ENCODE measurements around the gene BLOC1S5.

Gene BLOC1S5

GRCh38 chr6:8090650-8091049, 26.5 kb upstream of the BLOC1S5 start:
- Histone ChIP-seq H3K36me3 (ENCODE audit: insufficient read depth, low read length) (peaks cover 27% of the 10 kb centered on the region), H3K4me1 (ENCODE audit: insufficient read depth, low read length) (no peaks in the 10 kb centered on the region), H3K27ac (ENCODE audit: low read depth, low read length) (no peak overlapping the region), H3K27me3 (ENCODE audit: control insufficient read depth in 1 of 2, insufficient read depth in 2 of 2, low read length in 2 of 2) (no peaks in the 10 kb centered on the region), H3K4me3 (ENCODE audit: low read depth in 1 of 2, low read length in 2 of 2) (no peak overlapping the region), H3K9ac (ENCODE audit: low read length) (no peak overlapping the region), H3K9me3 (ENCODE audit: low read length) (no peaks in the 10 kb centered on the region)

DNA sequence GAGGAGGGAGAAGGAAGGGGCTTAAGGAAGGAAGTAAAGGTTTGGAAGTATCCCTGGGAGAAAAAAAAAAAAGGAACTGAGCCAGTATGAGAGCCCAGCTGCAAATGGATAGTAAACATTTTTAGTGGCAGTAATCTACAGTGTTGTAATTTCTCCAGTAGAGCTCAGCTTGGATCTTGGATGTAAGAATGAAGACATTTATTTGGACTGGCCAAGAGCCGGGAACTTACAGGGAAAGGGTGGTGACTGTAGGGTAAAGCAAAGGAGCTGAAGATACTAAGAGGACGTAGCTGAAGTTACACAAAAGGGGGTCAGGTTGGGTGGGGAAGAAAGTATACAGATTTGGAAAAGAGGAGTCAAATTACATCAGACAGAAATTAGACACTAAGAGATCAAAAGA, 24.7 kb upstream of the BLOC1S5 start:
- Histone ChIP-seq H3K27ac (ENCODE audit: low read depth, low read length) (no peak overlapping the region), H3K9ac (ENCODE audit: low read length) (no peak overlapping the region), H3K27me3 (ENCODE audit: control insufficient read depth in 1 of 2, insufficient read depth in 2 of 2, low read length in 2 of 2) (no peaks in the 10 kb centered on the region), H3K4me1 (ENCODE audit: insufficient read depth, low read length) (no peaks in the 10 kb centered on the region), H3K4me3 (ENCODE audit: low read depth in 1 of 2, low read length in 2 of 2) (no peak overlapping the region), H3K9me3 (ENCODE audit: low read length) (no peaks in the 10 kb centered on the region), H3K36me3 (ENCODE audit: insufficient read depth, low read length) (peaks cover 27% of the 10 kb centered on the region)

- H3K4me1 ChIP-seq (ENCODE audit: insufficient read depth, low read length) = no peaks in the 10 kb centered on the region
- H3K27ac ChIP-seq (ENCODE audit: low read depth, low read length) = no peak overlapping the region
- no peaks in the 10 kb centered on the region for H3K9me3 ChIP-seq (ENCODE audit: low read length)
- H3K27me3 ChIP-seq (ENCODE audit: control insufficient read depth in 1 of 2, insufficient read depth in 2 of 2, low read length in 2 of 2) = no peaks in the 10 kb centered on the region
- no peak overlapping the region for H3K9ac ChIP-seq (ENCODE audit: low read length)
- no peak overlapping the region for H3K4me3 ChIP-seq (ENCODE audit: low read depth in 1 of 2, low read length in 2 of 2)
- H3K36me3 ChIP-seq (ENCODE audit: insufficient read depth, low read length) = peaks cover 27% of the 10 kb centered on the region
Observed at GRCh38 chr6:8087870-8088754, 23.9 kb upstream of the BLOC1S5 start.

- Histone ChIP-seq H3K4me1 (ENCODE audit: insufficient read depth, low read length) (no peaks in the 10 kb centered on the region), H3K9me3 (ENCODE audit: low read length) (no peaks in the 10 kb centered on the region), H3K4me3 (ENCODE audit: low read depth in 1 of 2, low read length in 2 of 2) (no peak overlapping the region), H3K27me3 (ENCODE audit: control insufficient read depth in 1 of 2, insufficient read depth in 2 of 2, low read length in 2 of 2) (no peaks in the 10 kb centered on the region), H3K36me3 (ENCODE audit: insufficient read depth, low read length) (peaks cover 24% of the 10 kb centered on the region), H3K27ac (ENCODE audit: low read depth, low read length) (no peak overlapping the region), H3K9ac (ENCODE audit: low read length) (no peak overlapping the region)
Observed at GRCh38 chr6:8086755-8087306, 22.6 kb upstream of the BLOC1S5 start.

- Histone ChIP-seq H3K27ac (ENCODE audit: low read depth, low read length) (no peak overlapping the region), H3K4me1 (ENCODE audit: insufficient read depth, low read length) (no peaks in the 10 kb centered on the region), H3K36me3 (ENCODE audit: insufficient read depth, low read length) (peaks cover 21% of the 10 kb centered on the region), H3K4me3 (ENCODE audit: low read depth in 1 of 2, low read length in 2 of 2) (no peak overlapping the region), H3K9ac (ENCODE audit: low read length) (no peak overlapping the region), H3K27me3 (ENCODE audit: control insufficient read depth in 1 of 2, insufficient read depth in 2 of 2, low read length in 2 of 2) (no peaks in the 10 kb centered on the region), H3K9me3 (ENCODE audit: low read length) (no peaks in the 10 kb centered on the region)
Observed at GRCh38 chr6:8085053-8085511, 20.9 kb upstream of the BLOC1S5 start.

GRCh38 chr6:8084586-8084985, 20.4 kb upstream of the BLOC1S5 start:
- H3K4me1 ChIP-seq (ENCODE audit: insufficient read depth, low read length) = no peaks in the 10 kb centered on the region
- no peak overlapping the region for H3K9ac ChIP-seq (ENCODE audit: low read length)
- no peak overlapping the region for H3K27ac ChIP-seq (ENCODE audit: low read depth, low read length)
- no peaks in the 10 kb centered on the region for H3K9me3 ChIP-seq (ENCODE audit: low read length)
- H3K4me3 ChIP-seq (ENCODE audit: low read depth in 1 of 2, low read length in 2 of 2) = no peak overlapping the region
- H3K27me3 ChIP-seq (ENCODE audit: control insufficient read depth in 1 of 2, insufficient read depth in 2 of 2, low read length in 2 of 2) = no peaks in the 10 kb centered on the region
- peaks cover 20% of the 10 kb centered on the region for H3K36me3 ChIP-seq (ENCODE audit: insufficient read depth, low read length)

DNA sequence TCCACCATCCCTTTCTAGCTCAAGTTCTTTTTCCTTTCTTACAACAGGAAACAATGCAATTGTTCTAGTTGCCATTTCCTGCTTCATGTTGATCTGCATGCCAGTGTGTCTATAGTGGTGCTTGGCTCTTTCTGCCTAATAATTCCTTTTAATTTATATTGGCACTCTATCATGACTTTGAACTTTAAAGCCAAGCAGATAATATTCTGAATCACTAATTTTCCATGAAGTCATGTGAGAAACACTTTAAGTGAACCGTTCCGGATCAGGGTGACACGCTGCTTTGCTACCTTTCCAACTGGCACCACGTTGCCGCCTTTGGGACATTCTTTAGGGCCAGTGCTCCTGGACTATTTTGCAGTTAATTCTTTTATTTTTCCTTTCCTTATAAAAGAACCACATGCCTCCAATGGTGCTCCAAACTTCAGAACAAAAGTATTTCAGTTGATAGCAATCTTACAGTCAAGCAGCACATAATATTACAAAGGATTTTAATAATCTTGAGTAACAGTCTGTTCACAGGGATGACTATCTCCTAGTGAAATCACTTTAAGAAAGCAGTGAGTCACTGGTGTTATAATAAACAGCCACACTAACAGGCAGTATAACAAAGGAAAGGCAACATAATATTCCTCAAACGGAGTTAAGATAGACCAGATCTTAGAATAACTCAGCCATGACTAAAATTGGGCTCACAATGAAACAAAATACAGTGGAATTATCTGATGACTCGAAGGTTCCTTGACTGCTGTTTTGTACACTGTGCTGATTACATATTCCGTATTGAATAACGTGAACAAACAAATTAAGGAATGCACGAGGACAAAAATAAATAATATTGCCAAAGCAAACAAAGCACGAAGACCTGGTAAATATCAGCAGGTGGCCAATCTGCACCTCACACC, 19.0 kb upstream of the BLOC1S5 start:
- Histone ChIP-seq H3K4me3 (ENCODE audit: low read depth in 1 of 2, low read length in 2 of 2) (no peak overlapping the region), H3K9me3 (ENCODE audit: low read length) (no peaks in the 10 kb centered on the region), H3K27me3 (ENCODE audit: control insufficient read depth in 1 of 2, insufficient read depth in 2 of 2, low read length in 2 of 2) (no peaks in the 10 kb centered on the region), H3K36me3 (ENCODE audit: insufficient read depth, low read length) (peaks cover 6% of the 10 kb centered on the region), H3K4me1 (ENCODE audit: insufficient read depth, low read length) (no peaks in the 10 kb centered on the region), H3K27ac (ENCODE audit: low read depth, low read length) (no peak overlapping the region), H3K9ac (ENCODE audit: low read length) (no peak overlapping the region)

GRCh38 chr6:8082572-8082953, 18.4 kb upstream of the BLOC1S5 start:
- Histone ChIP-seq H3K4me1 (ENCODE audit: insufficient read depth, low read length) (no peaks in the 10 kb centered on the region), H3K27me3 (ENCODE audit: control insufficient read depth in 1 of 2, insufficient read depth in 2 of 2, low read length in 2 of 2) (no peaks in the 10 kb centered on the region), H3K27ac (ENCODE audit: low read depth, low read length) (no peak overlapping the region), H3K36me3 (ENCODE audit: insufficient read depth, low read length) (no peaks in the 10 kb centered on the region), H3K4me3 (ENCODE audit: low read depth in 1 of 2, low read length in 2 of 2) (no peak overlapping the region), H3K9me3 (ENCODE audit: low read length) (no peaks in the 10 kb centered on the region), H3K9ac (ENCODE audit: low read length) (no peak overlapping the region)

DNA sequence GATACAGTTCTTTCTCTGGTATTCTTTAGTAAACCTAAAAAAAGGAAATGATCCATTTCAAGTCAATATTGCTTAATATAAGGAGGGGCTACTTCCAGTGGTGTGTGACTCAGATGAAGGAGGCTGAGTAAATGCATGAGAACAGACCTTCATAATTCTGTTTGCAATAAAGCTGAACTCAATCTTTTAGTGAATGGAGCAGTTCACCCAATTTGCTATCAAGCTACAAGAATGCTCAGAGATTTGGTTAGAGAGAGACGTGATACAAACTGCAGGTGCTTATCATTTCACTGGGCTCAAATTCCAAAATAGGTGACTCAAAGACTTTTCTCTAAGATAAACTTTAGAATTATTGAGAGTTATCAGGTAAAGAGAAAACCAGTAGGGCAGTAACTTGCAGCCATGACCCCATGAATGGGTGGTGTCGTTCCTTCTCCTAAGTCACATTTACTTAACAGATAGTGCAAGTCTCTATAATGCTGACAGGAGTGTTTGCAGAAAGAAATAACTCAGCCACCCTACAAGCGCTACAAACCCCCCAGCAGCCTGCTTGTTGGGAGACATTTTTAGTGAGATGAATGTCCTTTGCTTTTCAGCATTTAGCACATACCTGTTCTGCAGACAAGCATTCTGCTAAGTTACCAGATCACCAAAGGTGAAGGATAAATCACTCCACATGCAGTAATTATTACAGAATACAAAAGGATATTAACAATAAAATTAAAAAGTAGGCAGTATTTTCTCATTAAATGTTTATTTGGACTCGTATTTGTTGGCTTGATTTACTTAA, 16.4 kb upstream of the BLOC1S5 start:
- Histone ChIP-seq H3K27me3 (ENCODE audit: control insufficient read depth in 1 of 2, insufficient read depth in 2 of 2, low read length in 2 of 2) (no peaks in the 10 kb centered on the region), H3K9me3 (ENCODE audit: low read length) (no peaks in the 10 kb centered on the region), H3K4me1 (ENCODE audit: insufficient read depth, low read length) (no peaks in the 10 kb centered on the region), H3K4me3 (ENCODE audit: low read depth in 1 of 2, low read length in 2 of 2) (no peak overlapping the region), H3K36me3 (ENCODE audit: insufficient read depth, low read length) (no peaks in the 10 kb centered on the region), H3K9ac (ENCODE audit: low read length) (no peak overlapping the region), H3K27ac (ENCODE audit: low read depth, low read length) (no peak overlapping the region)

- Histone ChIP-seq H3K9me3 (ENCODE audit: low read length) (no peaks in the 10 kb centered on the region), H3K4me3 (ENCODE audit: low read depth in 1 of 2, low read length in 2 of 2) (no peak overlapping the region), H3K27me3 (ENCODE audit: control insufficient read depth in 1 of 2, insufficient read depth in 2 of 2, low read length in 2 of 2) (no peaks in the 10 kb centered on the region), H3K36me3 (ENCODE audit: insufficient read depth, low read length) (no peaks in the 10 kb centered on the region), H3K9ac (ENCODE audit: low read length) (no peak overlapping the region), H3K4me1 (ENCODE audit: insufficient read depth, low read length) (no peaks in the 10 kb centered on the region), H3K27ac (ENCODE audit: low read depth, low read length) (no peak overlapping the region)
Observed at GRCh38 chr6:8079126-8079525, 14.9 kb upstream of the BLOC1S5 start.

- Histone ChIP-seq H3K27me3 (ENCODE audit: control insufficient read depth in 1 of 2, insufficient read depth in 2 of 2, low read length in 2 of 2) (no peaks in the 10 kb centered on the region), H3K9ac (ENCODE audit: low read length) (no peak overlapping the region), H3K36me3 (ENCODE audit: insufficient read depth, low read length) (no peaks in the 10 kb centered on the region), H3K27ac (ENCODE audit: low read depth, low read length) (no peak overlapping the region), H3K9me3 (ENCODE audit: low read length) (no peaks in the 10 kb centered on the region), H3K4me1 (ENCODE audit: insufficient read depth, low read length) (no peaks in the 10 kb centered on the region), H3K4me3 (ENCODE audit: low read depth in 1 of 2, low read length in 2 of 2) (no peak overlapping the region)
Observed at GRCh38 chr6:8077991-8078390, 13.8 kb upstream of the BLOC1S5 start.

All from muscle layer of colon (tissue), 2 donors.